ENCODE measurements around the gene SLC24A3.

GRCh38 chr20:19715986-19716385 is 503.5 kb downstream of the SLC24A3 start:
- TF ChIP-seq PPARA (CRISPR knock-in tag; IDR thresholded peaks at IDR 0.05; ENCODE audit: borderline replicate concordance) (no peak), ZFP30 (CRISPR knock-in tag; IDR thresholded peaks at IDR 0.05) (no peak), ZNF8 (CRISPR knock-in tag; IDR thresholded peaks at IDR 0.05) (no peak), POU6F1 (CRISPR knock-in tag; IDR thresholded peaks at IDR 0.05; ENCODE audit: borderline replicate concordance, low read depth) (no peak), GLIS3 (CRISPR knock-in tag; IDR thresholded peaks at IDR 0.05) (no peak), RARB (CRISPR knock-in tag; IDR thresholded peaks at IDR 0.05) (no peak)
- TF ChIP-seq, protein P1, sequence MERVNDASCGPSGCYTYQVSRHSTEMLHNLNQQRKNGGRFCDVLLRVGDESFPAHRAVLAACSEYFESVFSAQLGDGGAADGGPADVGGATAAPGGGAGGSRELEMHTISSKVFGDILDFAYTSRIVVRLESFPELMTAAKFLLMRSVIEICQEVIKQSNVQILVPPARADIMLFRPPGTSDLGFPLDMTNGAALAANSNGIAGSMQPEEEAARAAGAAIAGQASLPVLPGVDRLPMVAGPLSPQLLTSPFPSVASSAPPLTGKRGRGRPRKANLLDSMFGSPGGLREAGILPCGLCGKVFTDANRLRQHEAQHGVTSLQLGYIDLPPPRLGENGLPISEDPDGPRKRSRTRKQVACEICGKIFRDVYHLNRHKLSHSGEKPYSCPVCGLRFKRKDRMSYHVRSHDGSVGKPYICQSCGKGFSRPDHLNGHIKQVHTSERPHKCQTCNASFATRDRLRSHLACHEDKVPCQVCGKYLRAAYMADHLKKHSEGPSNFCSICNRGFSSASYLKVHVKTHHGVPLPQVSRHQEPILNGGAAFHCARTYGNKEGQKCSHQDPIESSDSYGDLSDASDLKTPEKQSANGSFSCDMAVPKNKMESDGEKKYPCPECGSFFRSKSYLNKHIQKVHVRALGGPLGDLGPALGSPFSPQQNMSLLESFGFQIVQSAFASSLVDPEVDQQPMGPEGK (CRISPR knock-in tag; IDR thresholded peaks at IDR 0.05; ENCODE audit: borderline replicate concordance) = no peak
